Nucleus accumbens (tissue), 56 donors: ENCODE measurements around the gene DHX15.
"Not testable (repeated sequence)": the region's sequence is repeated elsewhere in the genome, so short reads cannot be mapped to it uniquely, and the experiment has no call there.

Source experiments
- DNase-seq, 56 donors: peaks; one replicate each; lab custom pipeline; 2025; lab: John Stamatoyannopoulos, UW

DHX15 gene

GRCh38 chr4:24550441-24551175 is 33.7 kb downstream of the DHX15 start:
- DNase-seq: no peak

GRCh38 chr4:24547979-24548378 is 36.4 kb downstream of the DHX15 start:
- DNase-seq: no peak

- DNase-seq: no peak
Observed at GRCh38 chr4:24544208-24544988, 40.0 kb downstream of the DHX15 start.

- no peak for DNase-seq
Observed at GRCh38 chr4:24537025-24537424, 47.3 kb downstream of the DHX15 start.

GRCh38 chr4:24535399-24535798 is 49.0 kb downstream of the DHX15 start:
- no peak for DNase-seq

GRCh38 chr4:24533364-24533763 is 51.0 kb downstream of the DHX15 start:
- DNase-seq: no peak

GRCh38 chr4:24529555-24529954 is 54.8 kb downstream of the DHX15 start:
- DNase-seq: no peak

- no peak for DNase-seq
Observed at GRCh38 chr4:24527371-24527770, 57.0 kb downstream of the DHX15 start.

- no peak for DNase-seq
Observed at GRCh38 chr4:24521544-24521943, 62.8 kb downstream of the DHX15 start.

- DNase-seq: no peak
Observed at GRCh38 chr4:24519649-24520048, 64.7 kb downstream of the DHX15 start.

GRCh38 chr4:24517676-24518075 is 66.7 kb downstream of the DHX15 start:
- DNase-seq: no peak

- no peak for DNase-seq
Observed at GRCh38 chr4:24516926-24517325, 67.4 kb downstream of the DHX15 start.

- DNase-seq: no peak
Observed at GRCh38 chr4:24515698-24516097, 68.7 kb downstream of the DHX15 start.

- DNase-seq: no peak
Observed at GRCh38 chr4:24514808-24515207, 69.5 kb downstream of the DHX15 start.

GRCh38 chr4:24513718-24514117 is 70.6 kb downstream of the DHX15 start:
- DNase-seq: no peak

- peak in 1 of 56 donors; percentile 7 for DNase-seq
Observed at GRCh38 chr4:24511371-24512063, 72.8 kb downstream of the DHX15 start.

GRCh38 chr4:24510091-24510490 is 74.3 kb downstream of the DHX15 start:
- no peak for DNase-seq

GRCh38 chr4:24508541-24508940 is 75.8 kb downstream of the DHX15 start:
- DNase-seq: no peak

GRCh38 chr4:24507439-24507838 is 76.9 kb downstream of the DHX15 start:
- DNase-seq: no peak

GRCh38 chr4:24503090-24503489 is 81.3 kb downstream of the DHX15 start:
- DNase-seq: not testable (repeated sequence)

- no peak for DNase-seq
Observed at GRCh38 chr4:24497221-24497620, 87.1 kb downstream of the DHX15 start.
